SK-N-SH (cell line): ENCODE results near the gene IWS1. TPM values are rescaled to one million over a fixed set of nuclear protein-coding genes. Genes with fewer than 3 reads are reported as not detected.

Experiments
- CTCF ChIA-PET: fragments of 300-600, 350-600 bp; formaldehyde crosslinking; extraction: SDS; loops from one replicate; lab custom pipeline; 2021; lab: Yijun Ruan, JAX
- POLR2A ChIA-PET: fragments of 350-600 bp; sonication (Branson Sonifier 250); formaldehyde crosslinking; extraction: SDS; loops from one replicate; lab custom pipeline; 2020; ENCODE audit warnings: antibody characterized with exemption, inconsistent platforms; lab: Yijun Ruan, JAX
- DNase-seq: peaks from one replicate; pipeline ENCODE4 v3.0.0; 2012
- H2AFZ ChIP-seq: fragments of 200-600 bp; sonication (generic); 2 replicates; pipeline ENCODE4 v1.8.1; 2016; ENCODE audit warnings: antibody characterized with exemption, mild to moderate bottlenecking, low read depth
- H3F3A ChIP-seq: fragments of 200-600 bp; sonication (generic); replicated peaks from 2 replicates; pipeline ENCODE3; 2016; ENCODE audit warnings: antibody characterized with exemption, mild to moderate bottlenecking; ENCODE audit not compliant: insufficient read depth
- H3K27ac ChIP-seq, 2 experiments: fragments of 200-500 bp in 1 of 2; fragments of 200-600 bp in 1 of 2; sonication (Bioruptor generic) in 1 of 2; sonication (generic), shearing (Covaris generic) in 1 of 2; 2 replicates each; pipeline versions ENCODE4 v1.5.1 to v1.6.1; 2014 to 2016; ENCODE audit warnings: low read depth in 2 of 2, inconsistent platforms in 1 of 2, low read length in 1 of 2, mild to moderate bottlenecking in 1 of 2, mixed read lengths in 1 of 2
- H3K27me3 ChIP-seq: fragments of 200-600 bp; sonication (generic), shearing (Covaris generic); 2 replicates; pipeline ENCODE4 v1.6.1; 2016; ENCODE audit warnings: mixed run types; ENCODE audit not compliant: insufficient read depth
- H3K36me3 ChIP-seq, 2 experiments: fragments of 200-500 bp in 1 of 2; fragments of 200-600 bp in 1 of 2; sonication (Bioruptor generic) in 1 of 2; sonication (generic) in 1 of 2; replicated peaks in 1 of 2; 2 replicates each; pipeline versions ENCODE3 to v1.5.1; 2014 to 2016; ENCODE audit warnings: low read length in 1 of 2, mild to moderate bottlenecking in 1 of 2; ENCODE audit not compliant: insufficient read depth in 2 of 2, control insufficient read depth in 1 of 2
- H3K4me1 ChIP-seq, 2 experiments: fragments of 200-500 bp in 1 of 2; fragments of 200-600 bp in 1 of 2; sonication (Bioruptor generic) in 1 of 2; sonication (generic), shearing (Covaris generic) in 1 of 2; 2 replicates each; pipeline versions ENCODE4 v1.5.1 to v1.6.1; 2014 to 2016; ENCODE audit warnings: low read depth in 1 of 2, low read length in 1 of 2, mixed run types in 1 of 2; ENCODE audit not compliant: insufficient read depth in 2 of 2, control insufficient read depth in 1 of 2
- H3K4me2 ChIP-seq: fragments of 200-600 bp; sonication (generic), shearing (Covaris generic); 2 replicates; pipeline ENCODE4 v1.6.1; 2017; ENCODE audit warnings: mixed run types
- H3K4me3 ChIP-seq, 2 experiments: fragments of 200-500 bp in 1 of 2; fragments of 200-600 bp in 1 of 2; sonication (Bioruptor generic) in 1 of 2; sonication (generic), shearing (Covaris generic) in 1 of 2; 2 replicates each; pipeline versions ENCODE4 v1.5.1 to v1.8.1; 2014 to 2016; ENCODE audit warnings: low read depth in 2 of 2, inconsistent platforms in 1 of 2, low read length in 1 of 2, mild to moderate bottlenecking in 1 of 2, mixed read lengths in 1 of 2, moderate library complexity in 1 of 2
- H3K79me2 ChIP-seq: fragments of 200-600 bp; sonication (generic); 2 replicates; pipeline ENCODE4 v1.8.1; 2017; ENCODE audit warnings: mild to moderate bottlenecking; ENCODE audit not compliant: insufficient read depth
- H3K9ac ChIP-seq: fragments of 200-600 bp; sonication (generic); 2 replicates; pipeline ENCODE4 v1.6.1; 2017; ENCODE audit warnings: mixed run types
- H3K9me2 ChIP-seq: fragments of 200-600 bp; sonication (generic); 2 replicates; pipeline ENCODE4 v1.6.1; 2017; ENCODE audit warnings: mixed run types
- H3K9me3 ChIP-seq: fragments of 200-600 bp; sonication (generic); 2 replicates; pipeline ENCODE4 v1.6.1; 2017; ENCODE audit warnings: mixed run types, mild to moderate bottlenecking, moderate library complexity
- H4K20me1 ChIP-seq: fragments of 200-600 bp; sonication (generic); 2 replicates; pipeline ENCODE4 v1.6.1; 2017; ENCODE audit warnings: mild to moderate bottlenecking, mixed run types; ENCODE audit not compliant: insufficient read depth
- EP300 ChIP-seq, 2 experiments: IDR thresholded peaks; 2 replicates each; pipeline versions ENCODE4 v1.4.0 to v1.6.1; 2012; ENCODE audit warnings: borderline replicate concordance in 1 of 2, low read depth in 1 of 2, low read length in 1 of 2
- EZH2phosphoT487 ChIP-seq: fragments of 200-600 bp; sonication (generic); IDR thresholded peaks from 2 replicates; pipeline ENCODE4 v1.6.1; 2017; ENCODE audit warnings: low read depth, mixed run types, mild to moderate bottlenecking, antibody characterized with exemption, moderate library complexity, borderline replicate concordance
- FOSL2 ChIP-seq: IDR thresholded peaks from 2 replicates; pipeline ENCODE4 v1.4.0; 2012; ENCODE audit warnings: low read depth, mild to moderate bottlenecking, moderate library complexity, borderline replicate concordance
- FOXJ3 ChIP-seq: sonication (generic); formaldehyde crosslinking; IDR thresholded peaks from 2 replicates; pipeline ENCODE4 v1.5.1; 2020; ENCODE audit warnings: mild to moderate bottlenecking, missing genetic modification reagents
- FOXM1 ChIP-seq: IDR thresholded peaks from 2 replicates; pipeline ENCODE4 v1.4.0; 2012; ENCODE audit warnings: low read depth, mild to moderate bottlenecking
- GATA2 ChIP-seq: sonication (generic); formaldehyde crosslinking; IDR thresholded peaks from 2 replicates; pipeline ENCODE4 v1.5.0; 2020; ENCODE audit warnings: mild to moderate bottlenecking, missing genetic modification reagents
- JUND ChIP-seq: IDR thresholded peaks from 2 replicates; pipeline ENCODE4 v1.4.0; 2012
- MXI1 ChIP-seq: IDR thresholded peaks from 2 replicates; pipeline ENCODE4 v1.6.1; 2012; ENCODE audit warnings: mild to moderate bottlenecking, low read depth, low read length, improper control_type of control experiment
- NFIC ChIP-seq: IDR thresholded peaks from 2 replicates; pipeline ENCODE4 v1.4.0; 2012; ENCODE audit warnings: borderline replicate concordance
- RFX5 ChIP-seq: IDR thresholded peaks from 2 replicates; pipeline ENCODE4 v1.6.1; 2012; ENCODE audit warnings: mild to moderate bottlenecking, improper control_type of control experiment, low read length
- RXRA ChIP-seq: IDR thresholded peaks from 2 replicates; pipeline ENCODE4 v1.4.0; 2012; ENCODE audit warnings: low read depth, mild to moderate bottlenecking, borderline replicate concordance
- TCF12 ChIP-seq: IDR thresholded peaks from 2 replicates; pipeline ENCODE4 v1.4.0; 2012
- TEAD4 ChIP-seq: IDR thresholded peaks from 2 replicates; pipeline ENCODE4 v1.4.0; 2012; ENCODE audit warnings: mild to moderate bottlenecking, borderline replicate concordance; ENCODE audit not compliant: insufficient read depth
- YY1 ChIP-seq: IDR thresholded peaks from 2 replicates; pipeline ENCODE4 v1.4.0; 2012; ENCODE audit warnings: low read depth, mild to moderate bottlenecking
- WGBS: methylation state at CpG from one replicate; pipeline ENCODE4 v1.1.6; 2017; ENCODE audit warnings: low lambda C conversion rate; 5-methylcytosine and 5-hydroxymethylcytosine counted together
- polyA plus RNA-seq, 3 experiments: library from polyadenylated mRNA; depleted of rRNA; stranded (reverse); fragments of >200 nt; gene quantifications; 2 replicates each; pipeline ENCODE4 v1.2.3, GENCODE V29; 2012
- TF ChIP-seq, protein P1 (sequence below): fragments of 150-350 bp; IDR thresholded peaks from 2 replicates; pipeline ENCODE4 v1.6.1; 2016; ENCODE audit warnings: mild to moderate bottlenecking, low read depth, low read length
- TF ChIP-seq, protein P2 (sequence below): fragments of 200-600 bp; sonication (generic); IDR thresholded peaks from 2 replicates; pipeline ENCODE4 v1.6.1; 2017; ENCODE audit warnings: antibody characterized with exemption, mild to moderate bottlenecking, moderate library complexity
- TF ChIP-seq, protein P3 (sequence below): IDR thresholded peaks from 2 replicates; pipeline ENCODE4 v1.4.0; 2012; ENCODE audit warnings: low read depth, borderline replicate concordance
- TF ChIP-seq, protein P4 (sequence below): fragments of 150-350 bp; IDR thresholded peaks from 2 replicates; pipeline ENCODE4 v1.6.1; 2017; ENCODE audit warnings: antibody characterized with exemption, low read length, low read depth, borderline replicate concordance
- TF ChIP-seq, protein P5 (sequence below): IDR thresholded peaks from 2 replicates; pipeline ENCODE4 v1.4.0; 2012; ENCODE audit warnings: low read depth

Gene IWS1
- polyA plus RNA-seq, 1 of the 3 experiments (the other 2 are of a cell fraction), result 24.6 TPM

DNA sequence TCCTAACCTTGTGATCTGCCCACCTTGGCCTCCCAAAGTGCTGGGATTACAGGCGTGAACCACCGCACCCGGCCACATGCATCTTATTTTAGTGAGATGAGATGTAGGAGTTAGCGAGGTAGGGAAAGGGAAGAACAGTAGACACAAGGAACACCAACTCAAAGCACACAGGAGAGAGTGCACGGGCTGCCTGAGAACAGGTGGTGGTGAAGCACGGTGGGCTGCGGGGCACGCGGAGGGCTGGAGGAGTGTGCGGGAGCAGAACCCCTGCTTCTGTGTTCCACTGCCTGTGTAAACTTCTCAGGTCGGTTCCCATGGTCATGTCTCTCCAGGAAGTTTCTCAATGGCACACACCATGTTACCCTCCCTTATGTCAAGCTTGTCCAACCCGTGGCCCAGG lies 69.3 kb downstream of the IWS1 start:
- Histone ChIP-seq H3K4me3 (no peak overlapping the region), H3K4me1 (no peaks in the 10 kb centered on the region; a peak in 1 of 4 replicates), H4K20me1 (no peaks in the 10 kb centered on the region), H3F3A (no peaks in the 10 kb centered on the region), H3K9me2 (no peaks in the 10 kb centered on the region), H3K36me3 (no peaks in the 10 kb centered on the region), H3K27me3 (no peaks in the 10 kb centered on the region), H3K4me2 (no peak overlapping the region), H2AFZ (no peak overlapping the region), H3K9ac (no peak overlapping the region), H3K79me2 (no peaks in the 10 kb centered on the region), H3K27ac (no peak overlapping the region)
- ChIA-PET POLR2A (no interaction called here), CTCF (no interaction called here)
- 90% methylated on average over 12 of the region's 12 CpGs for WGBS
- no peak for DNase-seq
- TF ChIP-seq EP300 (IDR thresholded peaks at IDR 0.05; ENCODE audit: borderline replicate concordance in 1 of 2, low read depth in 1 of 2, low read length in 1 of 2), result no peak
- TF ChIP-seq YY1, result no peak
- TF ChIP-seq, protein P1, sequence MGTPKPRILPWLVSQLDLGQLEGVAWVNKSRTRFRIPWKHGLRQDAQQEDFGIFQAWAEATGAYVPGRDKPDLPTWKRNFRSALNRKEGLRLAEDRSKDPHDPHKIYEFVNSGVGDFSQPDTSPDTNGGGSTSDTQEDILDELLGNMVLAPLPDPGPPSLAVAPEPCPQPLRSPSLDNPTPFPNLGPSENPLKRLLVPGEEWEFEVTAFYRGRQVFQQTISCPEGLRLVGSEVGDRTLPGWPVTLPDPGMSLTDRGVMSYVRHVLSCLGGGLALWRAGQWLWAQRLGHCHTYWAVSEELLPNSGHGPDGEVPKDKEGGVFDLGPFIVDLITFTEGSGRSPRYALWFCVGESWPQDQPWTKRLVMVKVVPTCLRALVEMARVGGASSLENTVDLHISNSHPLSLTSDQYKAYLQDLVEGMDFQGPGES, result no peak
- TF ChIP-seq FOXM1, result no peak
- TF ChIP-seq, protein P2, sequence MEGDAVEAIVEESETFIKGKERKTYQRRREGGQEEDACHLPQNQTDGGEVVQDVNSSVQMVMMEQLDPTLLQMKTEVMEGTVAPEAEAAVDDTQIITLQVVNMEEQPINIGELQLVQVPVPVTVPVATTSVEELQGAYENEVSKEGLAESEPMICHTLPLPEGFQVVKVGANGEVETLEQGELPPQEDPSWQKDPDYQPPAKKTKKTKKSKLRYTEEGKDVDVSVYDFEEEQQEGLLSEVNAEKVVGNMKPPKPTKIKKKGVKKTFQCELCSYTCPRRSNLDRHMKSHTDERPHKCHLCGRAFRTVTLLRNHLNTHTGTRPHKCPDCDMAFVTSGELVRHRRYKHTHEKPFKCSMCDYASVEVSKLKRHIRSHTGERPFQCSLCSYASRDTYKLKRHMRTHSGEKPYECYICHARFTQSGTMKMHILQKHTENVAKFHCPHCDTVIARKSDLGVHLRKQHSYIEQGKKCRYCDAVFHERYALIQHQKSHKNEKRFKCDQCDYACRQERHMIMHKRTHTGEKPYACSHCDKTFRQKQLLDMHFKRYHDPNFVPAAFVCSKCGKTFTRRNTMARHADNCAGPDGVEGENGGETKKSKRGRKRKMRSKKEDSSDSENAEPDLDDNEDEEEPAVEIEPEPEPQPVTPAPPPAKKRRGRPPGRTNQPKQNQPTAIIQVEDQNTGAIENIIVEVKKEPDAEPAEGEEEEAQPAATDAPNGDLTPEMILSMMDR, result no peak
- TF ChIP-seq MXI1, result no peak
- no peak for TF ChIP-seq RXRA
- no peak for TF ChIP-seq TCF12
- no peak for TF ChIP-seq RFX5
- no peak for TF ChIP-seq JUND
- no peak for TF ChIP-seq NFIC
- TF ChIP-seq, protein P3, sequence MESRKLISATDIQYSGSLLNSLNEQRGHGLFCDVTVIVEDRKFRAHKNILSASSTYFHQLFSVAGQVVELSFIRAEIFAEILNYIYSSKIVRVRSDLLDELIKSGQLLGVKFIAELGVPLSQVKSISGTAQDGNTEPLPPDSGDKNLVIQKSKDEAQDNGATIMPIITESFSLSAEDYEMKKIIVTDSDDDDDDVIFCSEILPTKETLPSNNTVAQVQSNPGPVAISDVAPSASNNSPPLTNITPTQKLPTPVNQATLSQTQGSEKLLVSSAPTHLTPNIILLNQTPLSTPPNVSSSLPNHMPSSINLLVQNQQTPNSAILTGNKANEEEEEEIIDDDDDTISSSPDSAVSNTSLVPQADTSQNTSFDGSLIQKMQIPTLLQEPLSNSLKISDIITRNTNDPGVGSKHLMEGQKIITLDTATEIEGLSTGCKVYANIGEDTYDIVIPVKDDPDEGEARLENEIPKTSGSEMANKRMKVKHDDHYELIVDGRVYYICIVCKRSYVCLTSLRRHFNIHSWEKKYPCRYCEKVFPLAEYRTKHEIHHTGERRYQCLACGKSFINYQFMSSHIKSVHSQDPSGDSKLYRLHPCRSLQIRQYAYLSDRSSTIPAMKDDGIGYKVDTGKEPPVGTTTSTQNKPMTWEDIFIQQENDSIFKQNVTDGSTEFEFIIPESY, result no peak
- TF ChIP-seq FOSL2, result no peak
- TF ChIP-seq, protein P4, sequence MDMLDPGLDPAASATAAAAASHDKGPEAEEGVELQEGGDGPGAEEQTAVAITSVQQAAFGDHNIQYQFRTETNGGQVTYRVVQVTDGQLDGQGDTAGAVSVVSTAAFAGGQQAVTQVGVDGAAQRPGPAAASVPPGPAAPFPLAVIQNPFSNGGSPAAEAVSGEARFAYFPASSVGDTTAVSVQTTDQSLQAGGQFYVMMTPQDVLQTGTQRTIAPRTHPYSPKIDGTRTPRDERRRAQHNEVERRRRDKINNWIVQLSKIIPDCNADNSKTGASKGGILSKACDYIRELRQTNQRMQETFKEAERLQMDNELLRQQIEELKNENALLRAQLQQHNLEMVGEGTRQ, result no peak
- TF ChIP-seq EZH2phosphoT487, result no peak
- TF ChIP-seq GATA2, result no peak
- no peak for TF ChIP-seq FOXJ3 (CRISPR knock-in tag)
- no peak for TF ChIP-seq TEAD4
- TF ChIP-seq, protein P5, sequence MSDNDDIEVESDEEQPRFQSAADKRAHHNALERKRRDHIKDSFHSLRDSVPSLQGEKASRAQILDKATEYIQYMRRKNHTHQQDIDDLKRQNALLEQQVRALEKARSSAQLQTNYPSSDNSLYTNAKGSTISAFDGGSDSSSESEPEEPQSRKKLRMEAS, result no peak
- TF ChIP-seq, all 33 proteins: peak for 0
- no peaks in the 10 kb centered on the region for H3K9me3 ChIP-seq
